Right atrium auricular region (tissue), 2 donors: ENCODE results near the gene NACA2. TPM values are rescaled to one million over a fixed set of nuclear protein-coding genes. Genes with fewer than 3 reads are reported as not detected.

Source experiments
- DNase-seq: peaks from one replicate; pipeline ENCODE4 v3.0.0-alpha.2; 2019; ENCODE audit warnings: low spot score
- H3K27ac ChIP-seq, 2 donors: fragments of 200-600 bp; sonication (generic); 1 replicate in 1 of 2; 2 replicates in 1 of 2; pipeline ENCODE4 v1.5.1; 2016 to 2019
- H3K27me3 ChIP-seq, 2 donors: fragments of 200-600 bp; sonication (generic); one replicate each; pipeline versions ENCODE4 v1.5.1 to v1.6.0; 2017 to 2019
- H3K36me3 ChIP-seq: fragments of 200-600 bp; sonication (generic); one replicate; pipeline ENCODE4 v1.5.1; 2016
- H3K4me1 ChIP-seq, 2 donors: fragments of 200-600 bp; sonication (generic); one replicate each; pipeline versions ENCODE4 v1.5.1 to v1.6.0; 2017 to 2019
- H3K4me3 ChIP-seq, 2 donors: fragments of 200-600 bp; sonication (generic); 1 replicate in 1 of 2; 2 replicates in 1 of 2; pipeline ENCODE4 v1.5.1; 2017 to 2019; ENCODE audit warnings: mild to moderate bottlenecking in 1 of 2, moderate library complexity in 1 of 2
- H3K9me3 ChIP-seq, 2 donors: fragments of 200-600 bp; sonication (generic); one replicate each; pipeline ENCODE4 v1.5.1; 2019
- CTCF ChIP-seq, 2 donors: fragments of 200-600 bp; sonication (generic); IDR thresholded peaks; one replicate each; pipeline ENCODE4 v1.5.1; 2019; ENCODE audit warnings: antibody characterized with exemption in 2 of 2
- total RNA-seq, 2 donors: library from RNA; depleted of rRNA; stranded (reverse); fragments of >200 nt; gene quantifications; one replicate each; pipeline ENCODE4 v1.1.0, GENCODE V29; 2016

Gene NACA2
- total RNA-seq, 2 donors from 2014 or later = not detected

- no peak for TF ChIP-seq CTCF (IDR thresholded peaks at IDR 0.05)
- Histone ChIP-seq H3K27ac (no peak overlapping the region), H3K27me3 (no peaks in the 10 kb centered on the region), H3K4me3 (no peak overlapping the region), H3K9me3 (no peaks in the 10 kb centered on the region), H3K4me1 (no peaks in the 10 kb centered on the region), H3K36me3 (no peaks in the 10 kb centered on the region)
- no peak for DNase-seq
Observed at GRCh38 chr17:61594294-61594825, 3.3 kb upstream of the NACA2 start.

GRCh38 chr17:61593426-61593825, 2.4 kb upstream of the NACA2 start:
- no peak overlapping the region for H3K4me3 ChIP-seq
- TF ChIP-seq CTCF (IDR thresholded peaks at IDR 0.05) = no peak
- H3K27ac ChIP-seq = no peak overlapping the region
- no peaks in the 10 kb centered on the region for H3K36me3 ChIP-seq
- DNase-seq = no peak
- no peaks in the 10 kb centered on the region for H3K9me3 ChIP-seq
- no peaks in the 10 kb centered on the region for H3K4me1 ChIP-seq
- no peaks in the 10 kb centered on the region for H3K27me3 ChIP-seq

GRCh38 chr17:61591930-61592329, 911 bp upstream of the NACA2 start:
- no peaks in the 10 kb centered on the region for H3K36me3 ChIP-seq
- H3K4me1 ChIP-seq = no peaks in the 10 kb centered on the region
- no peak for TF ChIP-seq CTCF (IDR thresholded peaks at IDR 0.05)
- no peak for DNase-seq
- no peak overlapping the region for H3K4me3 ChIP-seq
- no peaks in the 10 kb centered on the region for H3K27me3 ChIP-seq
- H3K27ac ChIP-seq = no peak overlapping the region
- H3K9me3 ChIP-seq = no peaks in the 10 kb centered on the region

- H3K9me3 ChIP-seq = no peaks in the 10 kb centered on the region
- H3K27ac ChIP-seq = no peak overlapping the region
- H3K27me3 ChIP-seq = no peaks in the 10 kb centered on the region
- no peak for TF ChIP-seq CTCF (IDR thresholded peaks at IDR 0.05)
- no peak for DNase-seq
- H3K36me3 ChIP-seq = no peaks in the 10 kb centered on the region
- H3K4me1 ChIP-seq = no peaks in the 10 kb centered on the region
- H3K4me3 ChIP-seq = no peak overlapping the region
Observed at GRCh38 chr17:61589990-61590389, 1.0 kb downstream of the NACA2 start.

- no peaks in the 10 kb centered on the region for H3K27me3 ChIP-seq
- H3K4me1 ChIP-seq = no peaks in the 10 kb centered on the region
- H3K9me3 ChIP-seq = no peaks in the 10 kb centered on the region
- H3K36me3 ChIP-seq = no peaks in the 10 kb centered on the region
- no peak for TF ChIP-seq CTCF (IDR thresholded peaks at IDR 0.05)
- H3K27ac ChIP-seq = no peak overlapping the region
- no peak for DNase-seq
- no peak overlapping the region for H3K4me3 ChIP-seq
Observed at GRCh38 chr17:61587807-61588660, 3.0 kb downstream of the NACA2 start.
